Esophagus squamous epithelium (tissue), 4 donors: ENCODE measurements around the gene TSPAN9.

ENCODE experiments used
- POLR2A ChIP-seq, 4 donors: fragments of 450-650 bp; IDR thresholded peaks; one replicate each; pipeline ENCODE4 v1.6.1; 2017; ENCODE audit warnings: antibody characterized with exemption in 4 of 4, mild to moderate bottlenecking in 4 of 4, moderate library complexity in 3 of 4
- TF ChIP-seq, protein P1 (sequence below), 6 experiments: fragments of 450-650 bp in 4 of 6; fragments of 200-600 bp in 2 of 6; sonication (generic) in 2 of 6; IDR thresholded peaks; one replicate each; pipeline ENCODE4 v1.5.1; 2016 to 2019; ENCODE audit warnings: antibody characterized with exemption in 6 of 6, mild to moderate bottlenecking in 4 of 6, moderate library complexity in 4 of 6

DNA sequence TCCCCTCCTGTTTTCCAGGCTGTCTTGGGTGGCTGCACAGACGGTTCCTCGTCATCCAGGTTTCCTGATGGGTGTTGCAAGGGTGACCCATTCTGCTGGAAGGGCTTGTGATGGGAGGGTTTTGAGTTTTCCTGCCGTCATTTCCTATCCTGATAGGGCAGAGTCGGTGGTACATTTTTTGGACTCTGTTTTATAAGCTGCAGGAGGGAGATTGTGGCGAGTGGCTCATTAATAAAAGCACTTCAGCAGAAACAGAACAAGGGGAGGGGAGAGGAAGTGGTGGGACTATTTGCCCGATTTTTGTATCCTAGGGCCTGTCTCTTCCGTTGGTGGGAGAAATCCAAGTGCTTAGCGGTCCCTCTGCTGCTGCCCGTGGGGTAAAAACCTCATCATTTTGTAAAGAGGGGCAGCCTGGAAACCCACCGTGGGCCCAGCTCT lies 40.0 kb downstream of the TSPAN9 start:
- TF ChIP-seq, protein P1, sequence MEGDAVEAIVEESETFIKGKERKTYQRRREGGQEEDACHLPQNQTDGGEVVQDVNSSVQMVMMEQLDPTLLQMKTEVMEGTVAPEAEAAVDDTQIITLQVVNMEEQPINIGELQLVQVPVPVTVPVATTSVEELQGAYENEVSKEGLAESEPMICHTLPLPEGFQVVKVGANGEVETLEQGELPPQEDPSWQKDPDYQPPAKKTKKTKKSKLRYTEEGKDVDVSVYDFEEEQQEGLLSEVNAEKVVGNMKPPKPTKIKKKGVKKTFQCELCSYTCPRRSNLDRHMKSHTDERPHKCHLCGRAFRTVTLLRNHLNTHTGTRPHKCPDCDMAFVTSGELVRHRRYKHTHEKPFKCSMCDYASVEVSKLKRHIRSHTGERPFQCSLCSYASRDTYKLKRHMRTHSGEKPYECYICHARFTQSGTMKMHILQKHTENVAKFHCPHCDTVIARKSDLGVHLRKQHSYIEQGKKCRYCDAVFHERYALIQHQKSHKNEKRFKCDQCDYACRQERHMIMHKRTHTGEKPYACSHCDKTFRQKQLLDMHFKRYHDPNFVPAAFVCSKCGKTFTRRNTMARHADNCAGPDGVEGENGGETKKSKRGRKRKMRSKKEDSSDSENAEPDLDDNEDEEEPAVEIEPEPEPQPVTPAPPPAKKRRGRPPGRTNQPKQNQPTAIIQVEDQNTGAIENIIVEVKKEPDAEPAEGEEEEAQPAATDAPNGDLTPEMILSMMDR (IDR thresholded peaks at IDR 0.05) = no peak
- no peak for TF ChIP-seq POLR2A (IDR thresholded peaks at IDR 0.05)
